Astrocyte (in vitro differentiated cells and primary cell): ENCODE results near the gene KCNMA1. TPM values are rescaled to one million over a fixed set of nuclear protein-coding genes. Genes with fewer than 3 reads are reported as not detected.

ENCODE experiments used
- DNase-seq: peaks from one replicate; pipeline ENCODE4 v3.0.0-alpha.2; 2010; ENCODE audit warnings: low read depth
- FAIRE-seq: peaks from 2 replicates; lab custom pipeline; 2011; peaks lifted over from hg19 to GRCh38; lab: Jason Lieb, UNC
- H2AFZ ChIP-seq: 2 replicates; pipeline ENCODE4 v1.6.0; 2012; ENCODE audit warnings: low read depth, low read length, inconsistent platforms
- H3K27ac ChIP-seq: 2 replicates; pipeline ENCODE4 v1.5.1; 2011; ENCODE audit warnings: low read depth, low read length, inconsistent platforms
- H3K27me3 ChIP-seq: 2 replicates; pipeline ENCODE4 v1.6.0; 2011; ENCODE audit warnings: low read length, inconsistent platforms; ENCODE audit not compliant: insufficient read depth
- H3K36me3 ChIP-seq: 2 replicates; pipeline ENCODE4 v1.5.1; 2011; ENCODE audit warnings: low read length, inconsistent platforms; ENCODE audit not compliant: insufficient read depth
- H3K4me1 ChIP-seq: 2 replicates; pipeline ENCODE4 v1.5.1; 2011; ENCODE audit warnings: low read length, inconsistent platforms; ENCODE audit not compliant: insufficient read depth
- H3K4me2 ChIP-seq: 2 replicates; pipeline ENCODE4 v1.6.0; 2012; ENCODE audit warnings: low read length, inconsistent platforms
- H3K4me3 ChIP-seq: 2 replicates; pipeline ENCODE4 v1.5.1; 2011; ENCODE audit warnings: low read depth, mild to moderate bottlenecking, low read length, inconsistent platforms; ENCODE audit not compliant: insufficient read depth
- H3K79me2 ChIP-seq: 2 replicates; pipeline ENCODE4 v1.6.0; 2012; ENCODE audit warnings: mild to moderate bottlenecking, low read length, inconsistent platforms; ENCODE audit not compliant: insufficient read depth
- H3K9ac ChIP-seq: 2 replicates; pipeline ENCODE4 v1.6.0; 2012; ENCODE audit warnings: mild to moderate bottlenecking, low read length, inconsistent platforms
- H3K9me3 ChIP-seq: 2 replicates; pipeline ENCODE4 v1.5.1; 2012; ENCODE audit warnings: low read depth, mild to moderate bottlenecking, low read length, inconsistent platforms; ENCODE audit not compliant: insufficient read depth
- H4K20me1 ChIP-seq: 2 replicates; pipeline ENCODE4 v1.6.0; 2012; ENCODE audit warnings: low read length, inconsistent platforms; ENCODE audit not compliant: insufficient read depth
- H3K27ac Mint-ChIP-seq: one replicate; pipeline ENCODE4 v1.8.0; 2021; ENCODE audit warnings: mild to moderate bottlenecking, mixed read lengths; ENCODE audit not compliant: unreplicated experiment
- H3K27me3 Mint-ChIP-seq: one replicate; pipeline ENCODE4 v1.8.0; 2021; ENCODE audit warnings: low read depth, mixed read lengths; ENCODE audit not compliant: unreplicated experiment
- H3K36me3 Mint-ChIP-seq: one replicate; pipeline ENCODE4 v1.8.0; 2021; ENCODE audit warnings: low read depth, mixed read lengths; ENCODE audit not compliant: unreplicated experiment
- H3K4me1 Mint-ChIP-seq: one replicate; pipeline ENCODE4 v1.8.0; 2021; ENCODE audit warnings: low read depth, mixed read lengths; ENCODE audit not compliant: unreplicated experiment
- H3K4me3 Mint-ChIP-seq: one replicate; pipeline ENCODE4 v1.8.0; 2021; ENCODE audit warnings: mild to moderate bottlenecking, moderate library complexity, mixed read lengths; ENCODE audit not compliant: unreplicated experiment
- H3K9me3 Mint-ChIP-seq: one replicate; pipeline ENCODE4 v1.8.0; 2021; ENCODE audit warnings: mild to moderate bottlenecking, mixed read lengths; ENCODE audit not compliant: unreplicated experiment
- CTCF ChIP-seq: IDR thresholded peaks from 2 replicates; pipeline ENCODE4 v1.5.1; 2011; ENCODE audit warnings: low read depth, mild to moderate bottlenecking, inconsistent platforms, low read length, moderate library complexity; ENCODE audit not compliant: insufficient read depth
- EZH2 ChIP-seq: IDR thresholded peaks from 2 replicates; pipeline ENCODE4 v1.6.1; 2012; ENCODE audit warnings: mild to moderate bottlenecking, low read length, inconsistent platforms; ENCODE audit not compliant: insufficient read depth
- total RNA-seq: library from RNA; stranded (reverse); gene quantifications from 2 replicates; pipeline ENCODE4 v1.2.1, GENCODE V29; 2021

The KCNMA1 gene
- total RNA-seq, 1 donor from 2014 or later, result 45.8 TPM

GRCh38 chr10:77226853-77227565 is 410.6 kb downstream of the KCNMA1 start:
- H3K9me3 ChIP-seq, result no peaks in the 10 kb centered on the region
- DNase-seq (peak; percentile 26), FAIRE-seq (no peak)
- no peak for TF ChIP-seq EZH2
- TF ChIP-seq CTCF, result no peak
- H3K4me3 Mint-ChIP-seq, result no peak overlapping the region
- no peak overlapping the region for H3K4me3 ChIP-seq
- H3K27ac Mint-ChIP-seq, result peak overlapping the region; percentile 56
- H3K27ac ChIP-seq, result no peak overlapping the region
- H3K27me3 Mint-ChIP-seq, result no peaks in the 10 kb centered on the region
- H3K9me3 Mint-ChIP-seq, result no peaks in the 10 kb centered on the region
- H4K20me1 ChIP-seq, result no peaks in the 10 kb centered on the region
- H3K4me1 Mint-ChIP-seq, result peaks cover 58% of the 10 kb centered on the region
- H3K9ac ChIP-seq, result no peak overlapping the region
- H3K79me2 ChIP-seq, result no peaks in the 10 kb centered on the region
- no peaks in the 10 kb centered on the region for H3K36me3 ChIP-seq
- no peak overlapping the region for H2AFZ ChIP-seq
- H3K4me2 ChIP-seq, result no peak overlapping the region
- peaks cover 12% of the 10 kb centered on the region for H3K4me1 ChIP-seq
- peaks cover 4% of the 10 kb centered on the region for H3K36me3 Mint-ChIP-seq
- H3K27me3 ChIP-seq, result no peaks in the 10 kb centered on the region

- no peak for DNase-seq
- Histone ChIP-seq H3K36me3 (no peaks in the 10 kb centered on the region), H2AFZ (no peak overlapping the region), H4K20me1 (no peaks in the 10 kb centered on the region), H3K4me1 (peaks cover 12% of the 10 kb centered on the region), H3K79me2 (no peaks in the 10 kb centered on the region), H3K9ac (no peak overlapping the region), H3K27me3 (no peaks in the 10 kb centered on the region), H3K4me3 (no peak overlapping the region), H3K4me2 (no peak overlapping the region), H3K27ac (no peak overlapping the region), H3K9me3 (no peaks in the 10 kb centered on the region)
- no peaks in the 10 kb centered on the region for H3K27me3 Mint-ChIP-seq
- H3K4me3 Mint-ChIP-seq, result no peak overlapping the region
- H3K27ac Mint-ChIP-seq, result peak overlapping the region; percentile 56
- FAIRE-seq, result no peak
- H3K36me3 Mint-ChIP-seq, result peaks cover 4% of the 10 kb centered on the region
- H3K9me3 Mint-ChIP-seq, result no peaks in the 10 kb centered on the region
- TF ChIP-seq EZH2 (no peak), CTCF (no peak)
- H3K4me1 Mint-ChIP-seq, result peaks cover 56% of the 10 kb centered on the region
Measured at GRCh38 chr10:77226452-77226851, 411.2 kb downstream of the KCNMA1 start.

- Histone ChIP-seq H2AFZ (no peak overlapping the region), H3K27me3 (no peaks in the 10 kb centered on the region), H3K9me3 (no peaks in the 10 kb centered on the region), H3K4me2 (no peak overlapping the region), H3K36me3 (no peaks in the 10 kb centered on the region), H3K9ac (no peak overlapping the region), H4K20me1 (no peaks in the 10 kb centered on the region), H3K4me3 (no peak overlapping the region), H3K4me1 (peaks cover 12% of the 10 kb centered on the region), H3K79me2 (no peaks in the 10 kb centered on the region), H3K27ac (no peak overlapping the region)
- H3K36me3 Mint-ChIP-seq, result peaks cover 4% of the 10 kb centered on the region
- H3K27ac Mint-ChIP-seq, result peak overlapping the region; percentile 56
- FAIRE-seq (no peak), DNase-seq (no peak)
- H3K4me1 Mint-ChIP-seq, result peaks cover 52% of the 10 kb centered on the region
- no peaks in the 10 kb centered on the region for H3K27me3 Mint-ChIP-seq
- H3K4me3 Mint-ChIP-seq, result no peak overlapping the region
- no peaks in the 10 kb centered on the region for H3K9me3 Mint-ChIP-seq
- TF ChIP-seq CTCF (no peak), EZH2 (no peak)
Measured at GRCh38 chr10:77226020-77226419, 411.6 kb downstream of the KCNMA1 start.
